Lung microvascular endothelial cell (primary cell): ENCODE results near the gene TTF1. TPM values are rescaled to one million over a fixed set of nuclear protein-coding genes. Genes with fewer than 3 reads are reported as not detected.
A peak's percentile ranks its signal among the peaks of the same experiment; 100 is the strongest.
"Not testable (repeated sequence)": the region's sequence is repeated elsewhere in the genome, so short reads cannot be mapped to it uniquely, and the experiment has no call there.

ENCODE experiments used
- DNase-seq, 2 donors: peaks; one replicate each; pipeline versions ENCODE4 v3.0.0 to v3.0.0-alpha.2; 2010; ENCODE audit warnings: low read depth in 2 of 2
- total RNA-seq: library from RNA; depleted of rRNA; stranded (reverse); fragments of >200 nt; gene quantifications from 2 replicates; pipeline ENCODE4 v1.2.1, GENCODE V29; 2014

TTF1 gene
- total RNA-seq, 1 donor from 2014 or later, result 10.3 TPM

DNA sequence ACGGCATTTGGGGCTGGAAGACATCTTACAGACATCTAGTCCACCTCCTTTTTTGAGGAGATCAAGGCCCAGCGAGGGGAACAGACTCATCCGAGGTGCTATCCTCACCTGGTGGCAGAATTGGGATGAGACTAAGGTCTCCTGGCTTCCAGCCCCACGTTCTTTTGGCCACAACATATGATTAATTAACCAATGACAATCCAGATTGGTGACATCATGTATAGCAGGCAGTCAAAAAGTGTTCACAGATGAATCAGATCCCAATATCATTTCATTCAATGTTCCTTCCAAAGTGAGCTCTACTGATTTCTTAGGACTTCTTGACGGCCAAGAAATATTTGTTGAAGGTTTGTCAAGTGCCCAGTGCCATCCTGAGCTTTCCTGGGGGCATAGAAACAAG, 7.3 kb upstream of the TTF1 start:
- DNase-seq, result no peak

GRCh38 chr9:132412089-132412488, 5.4 kb upstream of the TTF1 start:
- DNase-seq, result peak; percentile 32 to 33

DNA sequence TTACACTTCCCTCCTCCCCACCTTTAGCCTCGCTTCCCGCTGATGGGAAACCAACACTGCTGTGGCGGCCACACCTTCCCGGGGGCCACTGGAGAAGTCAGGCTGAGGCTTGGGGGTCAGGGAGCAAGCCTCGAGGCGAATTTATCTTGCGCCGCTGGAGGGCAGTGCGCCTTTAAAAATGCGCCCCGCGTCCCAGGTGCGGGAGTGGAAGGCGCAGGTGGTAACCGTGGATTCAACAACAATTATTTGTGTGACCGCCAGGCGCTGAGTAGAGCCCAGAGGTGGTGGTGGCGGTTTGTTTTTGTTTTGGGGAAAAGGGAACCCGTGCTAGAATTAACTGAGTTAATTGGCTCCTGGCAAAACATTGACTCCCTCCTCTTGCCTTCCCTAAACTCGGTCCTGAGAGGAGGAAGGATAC, 4.5 kb upstream of the TTF1 start:
- peak; percentile 28 to 57 for DNase-seq

GRCh38 chr9:132410642-132411041, 4.0 kb upstream of the TTF1 start:
- DNase-seq, result no peak

DNA sequence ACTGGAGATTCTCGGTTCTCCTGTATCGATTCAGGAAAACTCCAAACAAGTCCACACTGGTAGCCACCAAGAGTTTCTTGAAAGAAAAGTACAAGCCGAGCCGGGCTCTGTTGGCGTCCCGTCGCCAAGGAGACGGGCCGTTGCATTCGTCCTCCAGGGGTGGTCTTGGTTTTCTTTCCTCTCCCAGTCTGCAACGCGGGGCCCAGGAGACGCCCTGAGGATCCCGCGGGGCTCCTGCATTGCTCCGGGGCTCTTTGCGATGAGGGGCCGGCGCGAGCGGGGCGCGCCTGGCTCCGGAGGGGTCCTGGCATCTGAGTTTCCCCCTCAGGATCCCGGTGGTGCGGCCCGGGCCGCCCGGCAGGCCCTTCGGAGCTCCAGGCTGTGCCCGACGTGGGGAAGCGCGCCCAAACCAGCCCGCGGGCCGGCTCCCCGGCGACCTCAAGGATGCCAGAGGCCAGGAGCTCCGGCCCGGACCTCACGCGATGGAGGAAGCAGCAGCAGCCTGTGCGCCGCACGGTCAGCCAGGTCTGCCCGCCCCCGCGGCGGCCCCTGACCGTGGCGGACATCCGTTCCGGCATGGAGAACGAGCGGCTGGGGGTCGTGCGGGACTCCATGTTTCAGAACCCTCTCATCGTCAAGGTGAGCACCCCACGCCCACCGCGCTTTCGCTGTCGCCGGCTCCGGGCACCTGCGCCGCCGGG, 3.3 kb upstream of the TTF1 start, which contains the start of gene CFAP77:
Gene CFAP77, plus strand, starts transcription at position 384 of the 701 bp plus-strand sequence. Its CDS starts 61 bp downstream, at position 445.
- DNase-seq, result peak; percentile 44 to 54

DNA sequence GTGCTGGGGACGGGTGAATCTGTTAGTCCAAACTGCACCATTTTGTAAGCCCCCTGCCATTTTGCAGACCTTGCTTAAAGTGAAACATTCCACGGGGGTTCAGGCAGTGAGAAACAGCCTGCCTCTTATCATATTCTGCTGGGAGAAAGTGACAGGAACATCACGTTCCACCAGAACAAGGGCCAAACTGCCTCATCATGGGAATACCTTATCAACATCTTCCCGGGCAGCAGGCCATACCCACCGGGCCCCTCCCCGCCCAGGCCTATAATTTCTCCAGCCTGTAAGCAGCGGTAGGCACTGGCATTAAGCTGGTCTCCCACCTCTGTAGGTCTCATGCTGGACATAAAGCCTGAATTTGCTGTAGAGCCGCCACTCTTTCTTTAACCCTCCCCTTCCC, 1.9 kb upstream of the TTF1 start:
- no peak for DNase-seq

- DNase-seq, result no peak
These were observed 556 bp upstream of the TTF1 start for GRCh38 chr9:132407196-132407595.

DNA sequence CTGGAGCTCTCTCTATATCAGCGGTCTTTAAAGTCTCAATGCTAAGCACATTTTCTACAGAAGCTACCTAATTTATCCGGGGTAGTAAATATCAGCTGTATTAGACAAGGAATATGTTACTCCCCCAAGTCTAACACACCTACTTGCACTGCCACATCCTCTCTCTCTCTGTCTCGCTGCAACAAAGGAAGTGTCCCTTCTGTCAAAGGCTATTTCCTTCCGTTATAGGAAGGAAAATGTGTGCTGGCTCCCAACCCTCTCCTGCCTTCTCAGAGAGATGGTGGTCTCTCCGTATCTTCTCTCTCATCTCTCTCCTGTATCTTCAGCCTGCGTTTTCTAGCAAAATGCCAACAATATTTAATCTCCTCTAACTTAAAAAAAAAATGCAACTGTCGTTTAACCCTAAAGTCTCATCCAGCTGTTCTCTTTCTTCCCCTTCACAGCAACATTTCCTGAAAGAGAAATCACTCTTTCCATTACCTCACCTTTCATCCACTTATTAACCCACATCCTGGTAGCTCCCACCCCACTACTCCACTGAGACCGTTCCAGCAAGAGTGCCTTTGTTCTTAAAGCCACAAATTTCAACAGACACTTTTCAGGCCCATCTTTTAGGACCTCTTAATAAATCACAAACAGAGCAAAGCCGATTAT, 2.3 kb downstream of the TTF1 start:
- peak; percentile 44 to 85 for DNase-seq

GRCh38 chr9:132401824-132402223, 4.8 kb downstream of the TTF1 start:
- DNase-seq, result no peak

- no peak for DNase-seq
These were observed 11.1 kb downstream of the TTF1 start for GRCh38 chr9:132395560-132395959.

DNA sequence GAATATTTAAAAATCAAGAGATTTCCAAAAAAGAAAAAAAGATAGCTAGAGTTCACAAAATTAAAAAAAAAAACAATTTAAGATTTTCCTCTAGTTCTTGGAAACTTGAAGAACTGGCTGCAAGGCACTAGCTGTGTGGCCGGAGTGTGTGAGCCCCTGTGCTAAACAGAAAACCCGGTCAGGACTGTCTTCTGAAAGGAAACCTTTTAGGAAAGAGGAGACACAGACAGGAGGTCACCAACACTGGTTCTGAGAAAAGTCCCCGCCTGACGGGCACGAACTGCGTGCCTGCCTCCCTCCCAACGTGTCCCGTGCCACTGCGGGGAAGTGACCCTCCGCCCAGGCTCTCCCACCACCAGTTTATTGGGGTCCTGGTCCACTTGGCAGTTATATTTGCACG, 15.2 kb downstream of the TTF1 start:
- no peak for DNase-seq

DNA sequence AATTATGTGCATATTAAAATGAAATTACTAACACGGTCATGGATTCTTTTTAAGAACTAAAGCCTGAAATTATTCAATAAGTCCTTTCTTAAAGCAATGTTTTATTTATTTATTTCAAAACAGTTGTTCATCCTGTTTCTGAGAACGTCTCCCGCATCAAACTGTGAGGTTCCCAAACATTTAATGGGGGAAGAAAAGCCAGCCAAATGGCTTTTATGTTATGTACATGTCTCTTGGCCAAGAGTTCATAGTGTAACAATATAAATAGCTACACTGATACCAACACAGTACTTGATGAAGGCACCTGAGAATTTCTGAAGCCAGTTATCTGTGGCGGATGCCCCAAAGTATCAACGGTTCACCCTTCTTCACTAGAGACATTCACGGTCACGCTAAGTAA, 15.7 kb downstream of the TTF1 start:
- DNase-seq, result no peak

DNA sequence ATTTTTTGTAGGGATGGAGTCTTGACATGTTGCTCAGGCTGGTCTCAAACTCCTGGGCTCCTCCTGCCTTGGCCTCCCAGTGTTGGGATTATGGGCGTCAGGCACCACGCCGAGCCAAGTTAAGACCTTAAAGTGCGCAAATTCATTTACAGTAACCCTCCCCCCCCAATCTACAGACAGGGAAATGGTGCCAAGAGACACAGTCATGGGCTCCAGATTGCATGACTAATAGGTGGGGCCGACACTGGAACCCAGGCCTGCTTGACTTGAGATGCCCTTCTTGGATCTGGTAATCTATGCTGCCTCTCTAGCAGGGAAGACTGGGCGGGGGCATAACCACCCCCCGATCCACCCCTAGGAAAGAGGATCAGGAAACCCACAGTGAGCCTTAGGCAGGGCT, 19.5 kb downstream of the TTF1 start:
- no peak for DNase-seq

DNA sequence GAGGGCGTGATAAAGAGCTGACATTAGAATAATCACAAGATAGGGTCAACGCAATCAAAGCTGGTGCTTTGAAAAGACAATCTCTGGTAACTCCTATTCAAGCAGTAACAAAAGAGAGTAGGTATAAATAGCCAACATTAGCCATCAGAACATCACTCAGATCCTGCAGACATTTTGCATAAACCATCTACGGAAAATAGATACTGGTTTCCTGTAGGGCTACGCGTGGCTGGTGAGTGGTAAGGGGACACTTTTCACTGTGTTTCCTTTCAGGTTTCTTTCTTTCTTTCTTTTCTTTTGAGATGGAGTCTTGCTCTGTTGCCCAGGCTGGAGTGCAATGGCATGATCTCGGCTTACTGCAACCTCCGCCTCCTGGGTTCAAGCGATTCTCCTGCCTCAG, 22.3 kb downstream of the TTF1 start:
- no peak for DNase-seq

DNA sequence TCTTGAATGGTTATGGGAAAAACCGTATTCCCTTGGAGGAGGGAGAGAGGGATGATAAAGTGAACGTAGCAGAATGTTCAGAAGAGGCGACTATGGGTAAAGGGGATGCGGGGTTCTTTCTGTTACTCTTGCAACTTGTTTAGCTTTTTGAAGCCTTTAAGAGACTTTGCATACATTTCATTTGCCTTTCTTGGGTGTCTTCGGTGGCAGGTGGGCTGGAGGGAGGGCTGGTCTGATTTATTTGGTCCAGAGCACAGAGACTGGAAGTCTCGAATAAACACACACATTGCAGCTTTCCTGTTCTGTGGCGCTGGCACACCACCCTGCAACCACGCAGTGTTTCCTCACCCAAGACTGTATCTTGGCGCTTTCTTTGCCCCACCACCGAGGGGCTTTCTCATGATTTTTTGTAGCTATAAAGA, 23.2 kb downstream of the TTF1 start:
- peak in 1 of 2 donors; percentile 48 for DNase-seq

DNA sequence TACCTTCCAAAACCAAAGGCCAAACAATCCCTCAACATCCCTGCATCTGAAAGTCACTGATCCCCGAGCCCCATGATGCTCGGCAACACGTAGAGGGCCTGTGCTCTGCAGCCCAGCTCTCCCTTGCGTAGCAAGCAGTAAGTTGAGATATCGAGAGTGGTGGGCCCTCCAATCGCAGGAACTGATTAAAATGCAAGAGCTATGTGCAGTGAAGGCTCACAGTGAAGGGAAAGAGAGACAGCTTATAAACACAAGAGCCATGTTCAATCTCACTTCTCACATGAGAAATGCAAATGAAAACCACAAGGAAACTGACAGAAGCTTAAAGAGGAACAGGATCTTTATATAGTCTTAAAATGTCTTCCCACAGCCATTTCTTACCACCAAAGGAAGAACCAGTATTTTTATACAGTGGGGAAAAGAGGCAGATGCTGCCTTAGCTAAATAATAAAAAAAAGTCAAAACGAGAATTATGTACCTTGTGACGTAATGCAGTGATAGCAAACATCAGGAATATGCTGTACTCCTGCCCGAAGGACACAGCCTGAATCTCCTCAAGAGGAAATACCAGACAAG, 24.6 kb downstream of the TTF1 start:
- no peak for DNase-seq

DNA sequence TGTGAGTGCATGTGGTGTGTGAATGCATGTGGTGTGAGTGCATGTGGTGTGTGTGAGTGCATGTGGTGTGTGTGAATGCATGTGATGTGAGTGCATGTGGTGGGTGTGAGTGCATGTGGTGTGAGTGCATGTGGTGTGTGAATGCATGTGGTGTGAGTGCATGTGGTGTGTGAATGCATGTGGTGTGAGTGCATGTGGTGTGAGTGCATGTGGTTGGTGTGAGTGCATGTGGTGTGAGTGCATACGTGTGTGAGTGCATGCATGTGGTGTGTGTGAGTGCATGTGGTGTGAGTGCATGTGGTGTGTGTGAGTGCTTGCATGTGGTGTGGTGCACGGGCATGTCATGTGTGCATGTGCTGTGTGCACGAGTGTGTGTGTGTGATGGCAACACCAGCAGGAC, 28.2 kb downstream of the TTF1 start:
- DNase-seq, result not testable (repeated sequence)

DNA sequence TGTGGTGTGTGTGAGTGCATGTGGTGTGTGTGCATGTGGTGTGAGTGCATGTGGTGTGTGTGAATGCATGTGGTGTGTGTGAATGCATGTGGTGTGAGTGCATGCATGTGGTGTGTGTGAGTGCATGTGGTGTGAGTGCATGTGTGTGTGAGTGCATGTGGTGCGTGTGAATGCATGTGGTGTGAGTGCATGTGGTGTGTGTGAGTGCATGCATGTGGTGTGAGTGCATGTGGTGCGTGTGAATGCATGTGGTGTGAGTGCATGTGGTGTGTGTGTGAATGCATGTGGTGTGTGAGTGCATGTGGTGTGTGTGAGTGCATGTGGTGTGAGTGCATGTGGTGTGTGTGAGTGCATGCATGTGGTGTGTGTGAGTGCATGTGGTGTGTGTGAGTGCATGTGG, 28.9 kb downstream of the TTF1 start:
- DNase-seq, result not testable (repeated sequence)

GRCh38 chr9:132372177-132373095, 34.2 kb downstream of the TTF1 start:
- DNase-seq, result peak; percentile 93 to 98

DNA sequence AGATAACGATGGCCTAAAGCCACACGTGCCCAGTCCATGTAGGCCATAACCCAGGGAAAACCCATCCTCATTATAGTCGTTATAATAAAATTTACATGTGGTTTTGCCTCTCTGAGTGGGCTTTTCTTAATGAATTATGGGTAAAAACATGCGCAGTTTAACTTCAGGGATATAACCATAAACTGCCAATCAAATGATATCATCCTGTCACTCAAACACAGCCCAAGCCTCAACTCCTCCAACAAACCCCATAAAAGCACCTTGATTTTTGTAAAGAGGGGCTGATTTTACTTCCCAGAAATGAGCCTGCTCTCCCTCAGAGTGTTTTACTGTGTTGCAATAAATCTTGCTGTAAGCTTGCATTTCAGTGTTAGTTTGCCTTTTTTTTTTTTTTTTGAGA, 36.0 kb downstream of the TTF1 start:
- DNase-seq, result no peak

DNA sequence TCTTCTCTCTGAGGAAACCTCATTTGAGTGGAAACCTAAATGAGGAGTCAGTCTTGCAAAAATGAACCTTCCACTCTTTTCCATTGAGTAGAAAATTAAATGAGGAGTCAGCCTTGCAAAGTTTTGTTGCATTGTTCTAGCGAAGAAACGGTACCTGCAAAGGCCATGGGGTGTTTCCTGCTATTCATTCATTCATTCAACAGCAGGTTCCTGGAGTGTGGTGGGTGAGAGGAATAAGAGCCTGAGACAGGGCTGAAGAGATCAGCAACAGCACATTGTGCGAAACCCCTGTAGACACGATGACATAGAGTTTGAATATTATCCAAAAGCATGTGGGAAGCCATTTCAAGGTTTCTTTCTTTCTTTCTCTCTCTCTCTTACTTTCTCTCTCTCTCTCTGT, 37.2 kb downstream of the TTF1 start:
- DNase-seq, result peak; percentile 18 to 39
